HG02884 (cell line): ENCODE data around the gene NCKAP1.
"Not testable (repeated sequence)": the region's sequence is repeated elsewhere in the genome, so short reads cannot be mapped to it uniquely, and the experiment has no call there.

Experiments used
- ATAC-seq: cut with Tn5 transposase; IDR thresholded peaks from one replicate; pipeline ENCODE4 v1.9.1; 2021; ENCODE audit warnings: mild to moderate bottlenecking, moderate library complexity; ENCODE audit not compliant: unreplicated experiment

The NCKAP1 gene

DNA sequence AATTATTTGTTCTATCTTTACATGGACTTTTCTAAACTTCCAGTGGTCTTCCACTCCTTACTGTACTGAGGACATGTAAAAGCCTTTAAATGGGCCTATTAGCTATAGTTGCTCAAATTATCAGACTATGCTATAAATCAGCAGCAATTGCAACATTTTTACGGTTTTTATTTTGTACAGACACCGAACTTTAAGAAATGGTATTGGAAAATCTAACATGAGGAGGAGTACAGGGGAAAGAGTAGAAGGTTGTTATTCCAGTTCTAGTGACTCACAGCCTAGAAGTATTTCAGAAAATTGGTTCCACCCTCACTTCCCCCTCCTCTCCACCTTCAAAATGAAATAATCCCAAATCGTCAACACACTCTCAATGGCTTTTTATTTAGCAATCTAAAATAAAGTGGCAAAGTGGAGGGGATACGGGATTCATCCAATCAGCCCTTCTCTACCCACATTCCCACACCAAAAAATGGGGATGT, 1.1 kb downstream of the NCKAP1 start:
- ATAC-seq: no peak

DNA sequence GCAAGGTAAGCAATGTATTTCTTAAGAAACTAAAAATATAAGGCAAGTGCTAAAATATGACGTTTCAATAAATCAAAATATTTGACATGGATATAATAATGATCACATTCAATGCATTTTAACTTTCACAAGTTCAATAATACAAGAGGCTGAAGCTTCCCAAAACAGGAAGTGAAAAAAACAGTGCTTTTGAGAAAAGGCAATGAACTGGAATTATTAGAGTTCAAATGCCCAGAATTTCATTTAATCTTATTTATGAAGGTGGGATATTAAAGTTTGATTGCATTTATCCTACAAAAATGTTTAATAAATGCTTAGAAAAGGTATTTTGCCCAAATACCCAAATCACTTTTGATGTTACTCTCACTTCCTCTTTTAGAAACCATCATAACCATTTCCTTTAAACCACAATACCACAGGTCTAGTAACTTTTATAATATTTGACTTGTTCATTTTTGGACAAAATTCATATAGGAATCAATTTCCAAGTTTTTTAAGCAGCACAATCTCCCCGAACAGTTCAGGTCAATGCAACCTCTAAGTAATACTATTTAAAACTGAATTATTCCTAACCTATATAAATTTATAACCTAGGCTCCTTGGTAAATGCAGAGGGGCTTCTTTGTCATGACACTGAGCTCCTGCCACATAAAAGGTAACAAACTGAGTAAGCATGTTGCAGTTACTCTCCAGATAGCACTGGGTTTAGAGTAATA, 2.1 kb downstream of the NCKAP1 start:
- peak; percentile 51 for ATAC-seq

DNA sequence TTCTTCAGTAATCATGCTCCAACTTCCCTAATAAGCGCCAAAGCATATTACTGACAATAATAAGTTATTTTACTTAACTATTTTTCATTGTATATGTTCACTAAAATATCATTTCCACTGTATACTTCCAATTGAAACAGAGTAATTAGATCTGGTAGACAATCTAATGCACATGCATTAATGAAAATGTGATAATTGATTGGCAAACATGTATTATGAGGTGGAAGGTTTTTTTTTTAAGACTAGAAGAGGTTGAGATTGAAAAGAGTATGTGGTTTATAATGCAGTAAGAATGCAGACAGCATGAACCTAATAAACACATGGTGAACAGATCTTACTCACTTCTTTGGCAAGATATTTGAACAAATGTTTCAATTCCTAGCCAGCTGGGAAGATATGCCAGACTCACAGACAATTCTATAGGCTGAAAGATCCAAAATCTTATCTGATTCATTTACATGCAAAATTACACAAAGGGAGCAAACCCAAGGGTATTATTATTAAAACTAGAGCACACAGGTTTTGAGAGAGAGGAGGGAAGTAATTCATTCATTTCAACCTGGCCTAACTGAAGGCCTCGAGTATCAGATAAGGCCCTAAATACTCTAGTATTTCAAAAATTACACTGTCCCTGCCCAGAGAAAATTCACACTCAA, 2.8 kb downstream of the NCKAP1 start:
- no peak for ATAC-seq

DNA sequence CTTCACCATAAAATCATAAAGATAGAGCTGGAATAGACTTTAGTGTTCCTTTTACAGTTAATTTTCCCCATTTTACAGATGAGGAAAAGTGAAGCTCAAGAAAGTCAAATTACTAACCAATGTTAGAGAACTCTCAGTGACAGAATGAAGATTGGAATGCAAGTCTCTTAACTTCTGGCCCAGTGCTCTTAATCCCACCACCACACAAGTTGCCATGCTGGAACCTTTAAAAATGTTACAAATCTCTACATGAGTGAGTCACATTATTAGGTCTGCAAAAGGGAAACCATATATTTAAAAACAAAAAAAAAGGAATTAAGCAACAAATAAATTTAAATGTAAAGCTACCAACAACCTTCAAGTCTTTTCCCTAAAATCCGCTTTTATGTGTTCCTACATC, 3.5 kb downstream of the NCKAP1 start:
- ATAC-seq: no peak

DNA sequence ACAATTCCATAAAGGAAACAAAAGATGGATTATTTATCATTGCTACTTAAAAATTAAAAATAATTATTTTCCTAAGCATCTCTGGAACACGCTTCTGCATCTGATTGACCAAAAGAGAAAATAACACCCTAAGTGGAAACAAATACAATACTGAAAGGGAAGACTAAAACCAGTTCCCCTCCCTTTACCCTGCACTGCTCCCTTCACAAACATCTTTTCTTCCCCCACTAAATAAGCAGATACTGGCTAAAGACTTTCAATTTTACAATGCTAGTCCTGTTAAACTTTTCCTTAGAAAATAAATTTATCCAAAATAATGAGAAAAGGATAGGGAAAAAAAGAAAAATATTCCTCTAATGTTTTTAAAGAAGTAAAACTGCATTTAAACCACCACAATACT, 4.3 kb downstream of the NCKAP1 start:
- no peak for ATAC-seq

DNA sequence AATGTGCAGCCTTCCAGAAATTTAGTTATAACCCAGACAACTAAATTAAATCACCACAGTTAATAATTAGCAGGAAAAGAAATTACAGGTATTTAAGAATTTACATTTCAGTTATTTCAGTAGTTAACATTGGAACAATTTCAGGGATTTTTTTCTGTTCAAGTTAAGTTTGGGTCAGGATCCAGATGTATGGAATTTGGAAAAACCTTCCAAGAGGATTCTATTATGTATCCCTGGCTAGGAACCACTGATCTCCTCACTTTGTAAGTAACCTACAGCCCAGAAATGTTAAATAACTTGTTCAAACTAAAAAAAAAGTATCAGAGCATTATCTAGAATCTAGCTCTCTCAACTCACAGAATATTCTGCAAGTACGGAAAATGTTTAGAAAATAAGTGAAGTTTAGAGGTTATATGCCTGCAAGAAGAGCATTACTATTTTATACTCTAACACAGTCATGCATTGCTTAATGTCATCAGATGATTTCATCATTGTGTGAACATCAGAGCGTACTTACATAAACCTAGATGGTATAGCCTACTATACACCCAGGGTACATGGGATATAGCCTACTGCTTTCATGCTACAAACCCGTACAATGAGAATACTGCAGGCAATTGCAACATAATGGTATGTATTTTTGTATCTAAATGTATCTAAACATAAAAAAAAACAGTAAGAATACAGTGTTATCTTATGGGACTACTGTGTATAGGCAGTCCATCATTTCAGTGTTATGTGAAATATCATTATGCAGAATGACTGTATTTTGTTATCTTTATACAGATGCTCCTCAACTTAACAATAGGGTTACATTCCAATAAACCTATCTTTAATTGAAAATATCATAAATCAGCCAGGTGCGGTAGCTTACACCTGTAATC, 6.1 kb downstream of the NCKAP1 start:
- no peak for ATAC-seq

DNA sequence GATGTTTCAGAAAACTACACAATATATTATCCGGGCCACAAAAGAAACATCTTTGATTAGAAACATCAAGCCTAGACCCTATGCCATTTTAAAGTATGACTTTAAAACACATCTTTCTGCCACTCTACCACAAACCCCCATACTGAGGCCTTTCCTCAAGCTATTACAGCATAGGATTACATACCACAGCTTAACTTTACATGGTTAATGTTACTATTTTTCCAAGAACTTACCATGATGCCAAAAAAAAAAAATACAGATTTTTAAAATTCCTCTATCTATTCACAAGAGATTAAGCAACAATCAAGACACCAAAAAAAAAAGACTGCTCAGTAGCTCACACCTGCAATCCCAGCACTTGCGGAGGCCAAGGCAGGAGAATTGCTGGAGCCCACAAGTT, 9.0 kb downstream of the NCKAP1 start:
- no peak for ATAC-seq

DNA sequence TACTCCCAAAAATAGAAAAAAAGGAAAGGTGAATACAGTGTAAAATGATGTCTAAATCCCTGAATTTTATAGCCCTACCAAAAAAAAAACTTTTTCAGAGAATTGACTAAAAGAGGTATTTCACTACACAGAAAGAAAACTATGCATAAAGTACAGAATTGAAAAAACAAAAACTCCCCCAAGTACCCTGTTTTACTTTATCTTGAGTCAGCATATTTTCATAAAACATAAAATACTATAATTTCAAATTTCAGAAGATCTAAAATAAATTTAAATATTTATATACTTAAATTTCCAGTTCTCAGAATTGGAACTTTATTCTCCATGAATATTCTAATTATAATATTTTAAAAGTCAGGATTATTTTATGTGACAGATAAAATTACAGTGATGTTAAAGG, 10.1 kb downstream of the NCKAP1 start:
- no peak for ATAC-seq

DNA sequence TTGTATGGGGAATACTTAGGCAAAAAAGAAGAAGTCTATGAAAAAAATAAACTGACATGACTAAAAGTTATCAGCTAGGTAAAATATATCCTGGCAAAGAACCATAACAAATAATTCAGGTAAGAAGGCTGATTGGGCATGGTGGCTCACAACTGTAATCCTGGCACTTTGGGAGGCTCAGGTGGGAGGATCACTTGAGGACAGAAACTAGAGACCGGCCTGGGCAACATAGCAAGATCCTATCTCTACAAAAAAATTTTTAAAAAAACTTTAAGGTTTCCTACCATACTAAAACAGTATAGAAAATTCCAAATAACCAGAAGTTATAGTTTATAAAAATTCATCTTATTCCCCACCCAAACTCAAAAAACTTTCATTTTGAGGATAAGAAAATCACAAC, 10.8 kb downstream of the NCKAP1 start:
- no peak for ATAC-seq

DNA sequence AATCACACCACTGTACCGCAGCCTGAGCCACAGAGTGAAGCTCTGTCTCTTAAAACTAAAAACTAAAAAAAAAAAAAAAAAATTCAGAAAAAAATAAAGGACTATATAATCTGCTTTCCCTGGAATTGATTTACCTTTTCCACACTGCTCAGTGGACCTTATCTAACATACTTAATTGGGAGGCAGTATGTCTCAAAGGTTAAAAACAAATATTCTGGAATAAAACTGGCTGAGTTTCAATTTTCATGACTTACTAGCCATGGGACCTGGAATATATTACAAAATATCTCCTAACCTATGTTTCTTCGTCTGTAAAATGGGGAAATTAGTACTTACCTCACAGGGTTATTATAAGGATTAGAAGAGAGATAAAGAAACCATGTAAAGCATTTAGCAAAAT, 11.8 kb downstream of the NCKAP1 start:
- ATAC-seq: no peak

DNA sequence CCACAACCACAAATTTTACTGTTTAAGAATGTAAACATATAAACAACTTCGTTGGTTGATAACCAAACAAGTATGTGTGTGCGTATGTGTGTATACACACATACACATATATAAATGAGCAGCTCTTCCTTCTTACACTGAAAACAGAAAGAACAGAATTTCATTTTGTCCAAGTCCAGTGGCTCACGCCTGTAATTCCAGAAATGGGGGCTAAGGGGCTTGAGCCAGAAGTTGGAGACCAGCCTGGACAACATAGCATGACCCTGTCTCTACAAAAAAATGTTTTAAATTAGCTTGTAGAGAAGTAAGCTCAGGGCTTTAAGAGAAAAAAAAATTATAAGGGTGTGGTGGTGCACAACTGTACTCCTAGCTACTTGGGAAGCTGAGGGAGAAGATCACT, 12.3 kb downstream of the NCKAP1 start:
- no peak for ATAC-seq

DNA sequence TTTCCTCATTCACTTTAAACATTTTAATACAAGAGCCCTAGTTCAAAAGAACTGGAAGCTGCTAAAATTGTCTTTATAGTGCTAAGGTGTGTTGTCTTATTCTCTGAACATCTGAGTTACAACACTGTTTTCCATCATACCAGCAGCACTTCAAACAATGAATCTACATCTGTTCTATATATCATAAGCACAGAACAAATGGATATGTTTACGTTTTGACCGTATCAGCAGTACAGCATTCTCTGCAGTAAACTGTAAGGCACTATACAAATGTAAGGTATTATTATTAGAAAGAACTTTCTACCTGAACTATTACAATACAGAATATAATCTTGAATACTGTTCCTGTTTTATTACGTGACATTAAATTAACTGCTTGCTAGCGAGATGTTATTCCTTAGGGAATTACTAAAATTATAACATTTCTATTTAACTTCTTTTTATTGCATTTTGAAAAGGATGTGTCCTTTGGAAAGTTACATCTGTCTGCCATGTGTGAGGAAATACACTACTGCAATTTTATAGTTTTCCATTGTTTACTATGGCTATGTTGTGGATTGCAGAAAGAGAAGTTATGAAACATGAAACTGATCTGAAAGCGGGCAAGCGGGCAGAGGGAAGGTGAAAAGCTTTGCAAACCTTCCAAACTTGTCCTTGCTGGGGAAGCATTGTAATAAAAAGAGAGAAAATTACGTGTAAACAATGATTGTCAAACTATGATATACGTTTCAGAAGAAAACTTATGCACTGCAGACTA, 13.7 kb downstream of the NCKAP1 start:
- no peak for ATAC-seq

DNA sequence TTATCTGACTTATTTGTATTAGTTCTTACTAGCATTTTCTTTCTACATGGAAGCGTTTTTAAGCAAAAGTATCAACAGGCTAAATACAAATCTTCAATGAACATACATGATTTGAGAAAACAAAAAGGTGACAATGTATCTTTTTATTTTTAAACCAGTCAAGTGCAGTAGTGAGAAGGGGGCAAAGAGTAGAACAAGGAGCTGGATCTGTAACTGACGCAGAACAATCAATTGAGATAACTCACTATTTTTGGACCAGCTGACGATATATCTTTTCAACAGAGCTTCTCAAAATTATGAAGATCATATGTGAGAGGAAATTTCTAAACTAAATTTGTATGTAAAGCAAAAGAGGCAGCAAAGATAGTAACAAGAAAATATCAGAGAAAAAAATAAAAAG, 15.5 kb downstream of the NCKAP1 start:
- ATAC-seq: no peak

DNA sequence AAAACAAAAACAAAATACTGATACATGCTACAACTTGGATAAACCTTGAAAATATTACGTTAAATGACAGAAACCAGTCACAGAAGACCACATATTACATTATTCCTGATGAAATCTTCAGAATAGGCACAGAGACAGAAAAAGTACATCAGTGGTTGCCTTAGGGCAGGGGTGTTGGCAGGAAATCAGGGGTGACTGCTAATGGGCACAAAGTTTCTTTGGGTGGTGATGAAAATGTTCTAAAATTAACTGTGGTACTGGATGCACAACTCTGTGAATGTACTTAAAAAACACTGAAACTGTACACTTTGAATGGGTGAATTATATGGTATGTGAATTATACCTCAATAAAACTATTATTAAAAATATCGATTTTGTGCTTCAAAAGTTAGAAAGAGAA, 16.6 kb downstream of the NCKAP1 start:
- no peak for ATAC-seq

DNA sequence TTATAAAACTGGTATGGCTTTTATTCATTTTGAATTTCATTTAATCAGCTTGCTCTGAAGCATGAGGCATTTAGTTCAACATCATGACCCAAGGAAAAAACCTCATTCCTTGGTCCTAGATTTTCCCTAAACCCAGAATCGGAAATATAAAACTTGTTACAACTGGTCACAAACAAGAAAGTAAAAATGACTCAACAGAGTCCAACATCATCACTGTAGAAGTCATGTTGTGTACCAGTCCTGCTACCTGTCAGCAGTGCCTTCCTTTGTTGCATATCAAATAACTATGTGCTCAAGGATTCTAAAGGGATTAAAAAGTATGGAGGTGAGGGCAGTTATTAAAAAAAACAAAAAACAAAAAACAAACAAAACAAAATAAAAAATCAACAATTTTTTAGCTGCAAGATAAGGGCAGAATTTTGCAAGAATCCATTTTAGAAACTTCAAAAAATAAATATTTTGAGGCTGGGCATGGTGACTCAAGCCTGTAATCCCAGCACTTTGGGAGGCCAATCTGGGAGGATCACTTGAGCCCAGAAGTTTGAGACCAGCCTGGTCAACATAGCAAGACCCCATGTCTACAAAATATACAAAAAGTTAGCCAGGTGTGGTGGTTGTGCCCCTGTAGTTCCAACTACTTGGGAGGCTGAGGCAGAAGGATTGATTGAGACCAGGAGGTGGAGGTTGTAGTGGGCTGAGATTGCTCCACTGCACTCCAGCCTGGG, 18.4 kb downstream of the NCKAP1 start:
- no peak for ATAC-seq

DNA sequence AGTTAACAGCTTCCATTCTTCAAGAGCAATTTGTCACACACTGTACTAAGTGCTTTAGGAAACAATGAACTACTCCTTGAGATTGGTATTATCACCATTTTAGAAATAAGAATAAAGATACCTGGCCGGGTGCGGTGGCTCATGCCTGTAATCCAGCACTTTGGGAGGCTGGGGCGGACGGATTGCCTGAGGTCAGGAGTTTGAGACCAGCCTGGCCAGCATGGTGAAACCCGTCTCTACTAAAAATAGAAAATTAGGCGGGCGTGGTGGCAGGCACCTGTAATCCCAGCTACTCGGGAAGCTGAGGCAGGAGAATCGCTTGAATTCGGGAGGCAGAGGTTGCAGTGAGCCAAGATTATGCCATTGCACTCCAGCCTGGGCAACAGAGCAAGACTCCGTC, 20.4 kb downstream of the NCKAP1 start:
- not testable (repeated sequence) for ATAC-seq

DNA sequence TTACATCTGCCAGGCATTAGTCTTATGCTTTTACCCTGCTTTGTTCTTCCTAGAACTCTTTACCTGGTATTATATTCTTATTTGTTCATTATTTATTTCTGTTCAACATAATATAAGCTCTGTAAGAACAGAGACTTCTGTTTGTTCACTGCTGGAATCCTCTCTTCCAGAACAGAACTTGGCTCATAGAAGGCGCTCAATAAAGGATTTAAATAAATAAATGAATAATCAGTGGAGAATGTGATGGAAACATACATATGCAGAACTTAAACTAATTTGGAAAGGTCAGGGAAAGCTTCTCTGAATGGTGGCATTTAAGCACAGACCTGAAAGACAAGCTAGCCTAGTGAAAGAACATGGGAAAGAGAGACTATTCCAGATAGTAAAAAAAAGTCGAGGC, 24.3 kb downstream of the NCKAP1 start:
- ATAC-seq: no peak

DNA sequence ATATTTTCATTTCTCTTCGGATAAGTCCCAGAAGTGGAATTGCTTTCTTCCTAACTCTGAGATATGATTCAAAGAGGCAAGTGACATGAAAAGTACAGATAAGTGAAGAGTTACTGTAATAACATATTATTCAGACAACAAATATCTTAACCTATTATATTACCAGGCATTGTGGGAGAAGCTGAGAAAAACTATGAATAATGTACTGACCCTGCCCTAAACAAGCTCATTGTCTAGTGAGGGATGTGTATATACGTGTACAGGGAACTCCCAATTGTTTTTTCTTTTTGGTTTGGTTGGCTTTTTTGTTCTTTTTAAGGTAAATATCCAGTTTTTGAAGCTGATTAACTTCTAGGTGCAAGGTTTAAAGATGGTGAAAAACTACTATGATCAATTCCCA, 26.5 kb downstream of the NCKAP1 start:
- ATAC-seq: no peak

DNA sequence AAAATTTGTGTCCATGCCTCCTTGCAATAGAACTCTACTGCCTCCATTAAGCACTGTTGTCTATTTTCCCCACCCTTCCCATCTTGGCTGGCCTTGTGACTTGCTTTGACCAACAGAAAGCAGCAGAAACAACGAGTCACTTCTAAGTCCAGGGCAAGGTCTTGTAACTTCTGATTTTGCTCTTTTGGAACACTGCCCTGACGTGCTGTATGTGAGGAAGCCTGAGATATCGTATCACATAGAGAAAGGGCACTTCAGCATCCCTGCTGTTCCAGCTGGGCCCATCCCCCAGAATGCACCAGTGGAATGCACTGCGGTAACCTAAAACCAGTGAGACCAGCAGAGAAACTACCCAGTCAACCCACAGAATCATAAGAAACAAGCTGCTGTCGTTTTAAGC, 28.1 kb downstream of the NCKAP1 start:
- no peak for ATAC-seq

DNA sequence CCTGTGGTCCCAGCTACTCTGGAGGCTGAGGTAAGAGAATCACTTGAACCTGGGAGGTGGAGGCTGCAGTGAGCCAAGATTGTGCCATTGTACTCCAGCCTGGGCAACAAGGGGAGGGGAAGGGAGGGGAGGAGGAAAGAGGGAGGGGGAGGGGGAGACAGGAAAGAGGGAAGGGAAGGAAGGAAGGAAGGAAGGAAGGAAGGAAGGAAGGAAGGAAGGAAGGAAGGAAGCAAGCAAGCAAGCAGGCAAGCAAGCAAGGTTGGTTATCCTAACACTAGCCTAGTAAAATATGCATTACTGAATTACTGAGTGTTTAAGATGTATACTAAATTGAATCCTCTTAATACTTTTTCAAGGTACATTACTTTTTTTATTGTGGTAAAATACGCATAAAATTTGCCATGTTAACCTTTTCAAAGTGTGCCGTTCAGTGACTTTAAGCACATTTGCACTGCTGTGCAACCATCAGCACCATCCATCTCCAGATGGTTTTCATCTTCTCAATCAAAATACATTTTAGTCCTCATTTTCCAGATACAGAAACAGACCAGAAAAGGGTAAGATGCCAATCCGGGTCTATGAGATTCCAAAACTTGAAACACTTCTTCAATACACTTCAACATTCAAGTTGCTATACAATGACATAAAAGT, 28.9 kb downstream of the NCKAP1 start:
- no peak for ATAC-seq
